Breast epithelium (tissue), 3 donors: ENCODE results near the gene TRNP1.

Experiments used
- CTCF ChIP-seq, 3 donors: fragments of 450-650 bp; IDR thresholded peaks; one replicate each; pipeline ENCODE4 v1.5.1; 2016 to 2017; ENCODE audit warnings: antibody characterized with exemption in 3 of 3, mild to moderate bottlenecking in 3 of 3, moderate library complexity in 3 of 3
- POLR2A ChIP-seq: fragments of 450-650 bp; IDR thresholded peaks from one replicate; pipeline ENCODE4 v1.6.1; 2016; ENCODE audit warnings: antibody characterized with exemption, mild to moderate bottlenecking, moderate library complexity
- POLR2AphosphoS5 ChIP-seq, 3 donors: sonication (generic); formaldehyde crosslinking; IDR thresholded peaks; one replicate each; pipeline ENCODE4 v1.6.1; 2017; ENCODE audit warnings: antibody characterized with exemption in 3 of 3

DNA sequence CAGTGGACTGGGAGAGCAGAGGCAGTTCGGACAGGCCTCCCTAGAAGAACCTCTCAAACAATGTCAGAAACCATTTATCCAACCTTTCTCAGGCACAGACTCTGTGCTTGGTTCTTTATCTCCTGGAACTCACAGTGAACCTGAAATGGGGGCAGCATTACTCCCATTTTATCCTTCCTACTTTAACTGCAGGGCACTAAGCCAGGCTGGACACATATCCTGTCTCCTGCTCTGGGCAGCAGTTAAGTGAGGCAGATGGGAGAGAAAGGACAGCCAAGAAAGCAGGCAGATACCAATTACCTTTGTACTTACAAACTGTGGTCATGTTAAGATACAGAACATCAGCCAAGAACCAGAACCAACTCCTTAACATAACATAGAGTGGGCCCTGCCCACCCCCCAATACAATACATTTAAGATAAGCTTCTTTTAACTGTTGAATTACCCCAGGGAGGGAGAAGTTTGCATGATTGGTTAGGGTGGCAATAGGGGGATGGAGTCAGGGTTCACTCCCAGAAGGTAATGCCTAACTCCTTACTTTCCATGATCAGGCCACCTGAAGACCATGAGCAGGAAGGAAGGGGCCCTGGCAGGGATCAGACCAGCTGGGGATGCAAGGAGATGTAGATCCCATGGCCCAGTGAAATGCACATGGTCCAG lies 44.1 kb upstream of the TRNP1 start:
- TF ChIP-seq POLR2AphosphoS5 (IDR thresholded peaks at IDR 0.05), result no peak
- no peak for TF ChIP-seq CTCF (IDR thresholded peaks at IDR 0.05)
- TF ChIP-seq POLR2A, result no peak
